AG10803 (cell line): Measurements from ENCODE around the gene CNFN.
A peak's percentile ranks its signal among the peaks of the same experiment; 100 is the strongest.

Experiments
- DNase-seq: peaks from one replicate; pipeline ENCODE4 v3.0.0; 2010; ENCODE audit warnings: low read depth
- H3K4me3 ChIP-seq: 2 replicates; pipeline ENCODE4 v1.5.1; 2011; ENCODE audit warnings: mild to moderate bottlenecking, low read length, control low read depth
- TF ChIP-seq, protein P1 (sequence below): conservative IDR thresholded peaks from 2 replicates; pipeline ENCODE4 v1.5.1; 2011; ENCODE audit warnings: mild to moderate bottlenecking, low read length, control low read depth, inconsistent platforms

Gene CNFN

GRCh38 chr19:42410371-42410770 lies 20.3 kb upstream of the CNFN start:
- H3K4me3 ChIP-seq, result no peak overlapping the region
- TF ChIP-seq, protein P1, sequence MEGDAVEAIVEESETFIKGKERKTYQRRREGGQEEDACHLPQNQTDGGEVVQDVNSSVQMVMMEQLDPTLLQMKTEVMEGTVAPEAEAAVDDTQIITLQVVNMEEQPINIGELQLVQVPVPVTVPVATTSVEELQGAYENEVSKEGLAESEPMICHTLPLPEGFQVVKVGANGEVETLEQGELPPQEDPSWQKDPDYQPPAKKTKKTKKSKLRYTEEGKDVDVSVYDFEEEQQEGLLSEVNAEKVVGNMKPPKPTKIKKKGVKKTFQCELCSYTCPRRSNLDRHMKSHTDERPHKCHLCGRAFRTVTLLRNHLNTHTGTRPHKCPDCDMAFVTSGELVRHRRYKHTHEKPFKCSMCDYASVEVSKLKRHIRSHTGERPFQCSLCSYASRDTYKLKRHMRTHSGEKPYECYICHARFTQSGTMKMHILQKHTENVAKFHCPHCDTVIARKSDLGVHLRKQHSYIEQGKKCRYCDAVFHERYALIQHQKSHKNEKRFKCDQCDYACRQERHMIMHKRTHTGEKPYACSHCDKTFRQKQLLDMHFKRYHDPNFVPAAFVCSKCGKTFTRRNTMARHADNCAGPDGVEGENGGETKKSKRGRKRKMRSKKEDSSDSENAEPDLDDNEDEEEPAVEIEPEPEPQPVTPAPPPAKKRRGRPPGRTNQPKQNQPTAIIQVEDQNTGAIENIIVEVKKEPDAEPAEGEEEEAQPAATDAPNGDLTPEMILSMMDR, result no peak
- no peak for DNase-seq

GRCh38 chr19:42409477-42409876 lies 19.4 kb upstream of the CNFN start:
- TF ChIP-seq, protein P1, result no peak
- no peak for DNase-seq
- no peak overlapping the region for H3K4me3 ChIP-seq

- TF ChIP-seq, protein P1, result no peak
- H3K4me3 ChIP-seq, result no peak overlapping the region
- DNase-seq, result no peak
These were observed 17.7 kb upstream of the CNFN start for GRCh38 chr19:42407816-42408175.

DNA sequence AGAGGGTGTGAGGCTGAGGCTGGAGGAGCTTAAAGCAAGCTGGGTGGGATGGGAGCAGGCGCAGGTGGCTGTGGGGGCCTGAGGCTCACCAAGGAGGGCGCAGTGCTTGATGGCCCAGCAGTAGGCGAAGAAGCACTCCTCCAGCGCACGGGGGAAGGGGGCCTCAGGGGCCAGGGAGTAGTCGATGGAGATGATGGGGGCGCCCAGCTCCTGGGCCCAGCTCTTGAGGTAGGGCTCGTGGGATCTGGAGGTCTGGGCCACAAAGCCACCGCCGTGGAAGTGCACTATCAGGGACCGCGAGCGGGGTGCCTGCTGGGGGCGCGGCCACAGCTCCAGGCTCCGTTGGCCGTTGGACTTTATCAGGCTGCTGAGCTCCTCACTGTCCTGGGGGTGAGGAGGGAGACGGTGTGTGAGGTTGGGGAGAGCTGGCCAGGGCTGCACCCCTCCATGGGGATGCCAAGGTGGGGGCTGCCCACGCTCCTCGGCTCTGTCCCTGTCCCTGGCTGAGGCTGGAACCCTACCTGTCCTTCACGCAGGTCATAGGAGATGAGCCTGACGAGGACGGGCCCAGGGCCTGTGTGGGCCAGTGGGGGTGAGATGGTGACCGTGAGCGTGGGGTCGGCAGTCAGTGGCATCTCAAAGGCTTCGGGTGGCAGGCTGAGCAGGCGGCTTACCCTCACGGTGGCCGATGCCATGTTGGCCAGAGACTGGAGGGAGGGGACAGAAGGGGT lies 17.2 kb upstream of the CNFN start:
- TF ChIP-seq, protein P1, result no peak
- H3K4me3 ChIP-seq, result no peak overlapping the region
- no peak for DNase-seq

- no peak overlapping the region for H3K4me3 ChIP-seq
- TF ChIP-seq, protein P1, result no peak
- no peak for DNase-seq
These were observed 16.0 kb upstream of the CNFN start for GRCh38 chr19:42406111-42406510.

DNA sequence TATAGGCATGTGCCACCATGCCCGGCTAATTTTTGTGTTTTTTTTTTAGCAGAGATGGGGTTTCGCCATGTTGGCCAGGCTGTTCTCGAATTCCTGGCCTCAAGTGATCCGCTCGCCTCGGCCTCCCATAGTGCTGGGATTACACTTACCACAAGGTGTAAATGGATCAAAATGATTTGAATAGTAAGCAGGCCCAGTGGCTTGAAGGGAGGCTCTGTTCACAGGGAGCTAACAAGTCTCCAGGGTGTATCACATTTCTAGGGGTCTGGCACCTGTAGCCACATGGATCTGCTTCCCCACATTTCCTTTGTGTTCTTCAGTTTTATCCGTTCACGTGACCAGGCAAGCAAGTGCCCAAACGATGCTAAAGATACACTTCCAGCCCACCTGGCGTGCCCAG lies 13.5 kb upstream of the CNFN start:
- TF ChIP-seq, protein P1, result no peak
- no peak for DNase-seq
- no peak overlapping the region for H3K4me3 ChIP-seq

DNA sequence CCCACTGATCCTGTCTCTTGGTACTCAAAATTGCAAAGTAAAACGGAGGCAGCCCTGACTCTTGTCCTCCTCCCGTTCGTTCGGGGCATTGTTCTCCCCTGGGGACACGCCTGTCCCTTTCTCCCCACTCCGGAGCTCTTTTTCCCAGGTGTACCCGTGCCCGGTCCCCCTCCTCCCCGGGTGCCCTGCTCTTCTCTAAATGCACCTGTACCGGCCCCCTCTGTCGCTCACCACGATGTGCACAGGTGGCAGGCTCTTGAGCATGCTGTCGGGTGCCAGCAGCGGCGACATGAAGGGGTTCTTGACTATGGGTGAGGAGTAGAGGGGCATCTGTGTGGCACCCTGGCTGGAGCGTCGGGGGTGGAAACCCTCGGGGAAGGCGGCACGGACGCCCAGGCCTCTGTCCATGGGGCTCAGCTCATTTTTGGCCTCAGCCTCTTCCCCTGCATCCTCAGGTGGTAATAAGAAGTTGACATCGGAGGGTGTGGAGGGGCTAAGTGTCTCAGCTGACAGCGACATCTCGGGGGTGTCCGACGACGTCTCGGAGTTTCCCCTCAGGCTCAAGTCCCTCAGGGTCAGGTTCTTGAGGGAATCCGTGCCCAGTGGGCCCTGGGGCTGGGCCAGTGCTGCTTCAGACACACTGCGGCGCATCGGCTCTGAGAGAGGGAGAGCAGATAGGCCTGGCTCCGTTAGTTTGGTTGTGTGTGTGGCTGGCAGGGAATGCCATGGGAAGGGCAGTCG lies 12.4 kb upstream of the CNFN start:
- TF ChIP-seq, protein P1, result no peak
- peak overlapping the region; percentile 69; the same call in 1 of the 2 replicates for H3K4me3 ChIP-seq
- no peak for DNase-seq
